Activated naive CD4-positive, alpha-beta T cell (primary cell): ENCODE results near the gene YJEFN3.
A peak's percentile ranks its signal among the peaks of the same experiment; 100 is the strongest.

ENCODE experiments used
- DNase-seq, 4 experiments: peaks; one replicate each; lab custom pipeline; 2025; lab: John Stamatoyannopoulos, UW

Gene YJEFN3

DNA sequence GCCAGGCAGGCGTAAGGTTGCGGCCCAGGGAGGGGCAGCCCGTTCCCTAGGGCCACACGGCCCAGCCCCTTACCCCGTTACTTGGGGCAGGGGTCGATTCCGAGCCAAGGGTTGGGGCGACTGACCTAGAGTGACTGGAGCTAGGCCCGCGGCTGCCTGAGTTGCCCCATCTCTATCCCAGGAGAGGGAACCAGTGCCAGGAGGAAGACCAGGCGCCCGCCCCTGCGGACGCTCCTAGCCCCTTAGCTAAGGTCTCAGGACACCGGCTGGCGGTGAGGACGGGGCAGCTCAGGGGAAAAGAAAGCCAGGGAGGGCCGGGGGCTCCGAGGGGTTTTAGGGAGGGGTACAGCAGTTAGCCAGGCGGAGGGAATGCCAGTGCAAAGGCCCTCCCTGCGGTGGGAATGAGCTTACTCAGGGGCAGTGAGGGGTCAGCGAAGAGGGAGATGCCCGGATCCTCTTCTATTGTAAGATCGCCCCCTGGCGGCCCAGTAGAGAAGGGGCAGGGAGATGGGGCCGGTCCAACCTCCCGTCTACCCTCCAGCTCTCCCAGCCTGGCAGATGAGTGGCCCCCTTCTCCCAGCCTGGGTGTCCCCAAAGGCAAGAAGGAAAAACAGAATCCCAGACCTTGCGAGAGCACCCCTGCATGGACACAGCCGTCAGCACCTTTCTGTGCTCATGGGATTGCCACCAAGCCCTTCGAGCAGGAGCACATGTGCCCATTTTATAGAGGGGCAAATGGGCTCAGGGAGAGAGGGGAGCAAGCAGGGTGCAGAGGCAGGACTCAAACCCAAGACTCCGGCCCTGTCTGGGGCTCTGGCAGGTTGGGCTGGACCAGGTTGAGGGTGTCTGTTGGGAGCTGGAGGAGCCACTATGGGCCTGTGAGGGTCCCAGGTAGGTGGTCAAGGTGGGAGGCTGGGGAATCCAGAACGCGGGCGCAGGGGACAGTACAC is 25.6 kb downstream of the YJEFN3 start:
- peak; percentile 21 to 40 (median 34) for DNase-seq

DNA sequence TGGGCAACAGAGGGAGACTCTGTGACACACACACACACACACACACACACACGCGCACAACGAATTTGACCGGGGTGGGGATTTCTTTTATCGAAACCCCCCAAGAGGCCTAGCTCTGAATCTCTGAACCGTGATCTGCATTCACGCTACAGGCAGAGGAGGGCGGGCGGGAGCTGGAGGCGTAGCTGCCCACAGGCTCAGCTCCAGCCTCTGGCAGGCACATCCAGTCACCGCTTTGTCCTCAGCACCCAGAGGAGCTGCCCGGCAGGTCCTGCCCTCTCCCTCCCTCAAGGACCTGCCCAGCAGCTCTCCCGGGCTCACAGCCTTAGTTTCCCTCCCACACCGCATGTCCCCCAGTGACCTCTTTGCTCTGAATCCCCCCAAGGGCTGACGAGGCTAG is 29.3 kb downstream of the YJEFN3 start:
- no peak for DNase-seq

- DNase-seq, result no peak
Observed at GRCh38 chr19:19558636-19559035, 29.9 kb downstream of the YJEFN3 start.

- no peak for DNase-seq
Observed at GRCh38 chr19:19559931-19560330, 31.2 kb downstream of the YJEFN3 start.

DNA sequence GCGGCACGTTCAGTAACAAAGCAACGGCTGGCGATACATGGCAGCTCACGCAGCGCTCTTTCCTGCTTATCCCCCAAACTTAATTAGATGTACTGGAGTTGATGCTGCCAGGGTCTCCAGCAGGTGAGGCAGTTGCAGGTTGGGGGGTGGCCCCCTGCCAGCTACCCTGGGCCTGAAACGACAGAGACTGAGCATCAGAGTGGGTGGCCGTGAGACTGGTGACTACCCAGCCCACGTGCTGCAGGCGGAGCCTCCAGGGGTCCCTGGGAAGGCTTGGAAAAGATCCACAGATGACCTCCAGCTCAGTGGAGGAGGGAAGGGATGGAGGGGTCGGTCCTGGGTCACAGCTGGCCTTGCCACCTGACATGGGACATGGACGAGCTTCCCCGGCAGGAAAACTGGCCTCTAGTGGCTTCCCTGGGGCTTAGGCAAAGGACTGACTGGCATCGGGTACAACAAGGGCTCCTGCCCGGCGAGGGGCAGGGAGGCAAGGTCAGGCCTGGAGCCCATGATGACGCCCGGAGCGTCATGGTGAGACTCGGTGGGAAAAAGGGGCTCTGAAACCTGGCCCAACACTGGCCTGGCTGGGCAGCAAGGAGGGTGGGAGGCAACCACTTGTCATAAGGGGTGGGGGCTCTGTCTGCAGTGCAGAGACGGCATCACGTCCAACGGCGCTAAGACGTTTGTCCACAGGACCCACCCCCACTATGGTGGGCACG is 33.4 kb downstream of the YJEFN3 start:
- DNase-seq, result no peak

DNA sequence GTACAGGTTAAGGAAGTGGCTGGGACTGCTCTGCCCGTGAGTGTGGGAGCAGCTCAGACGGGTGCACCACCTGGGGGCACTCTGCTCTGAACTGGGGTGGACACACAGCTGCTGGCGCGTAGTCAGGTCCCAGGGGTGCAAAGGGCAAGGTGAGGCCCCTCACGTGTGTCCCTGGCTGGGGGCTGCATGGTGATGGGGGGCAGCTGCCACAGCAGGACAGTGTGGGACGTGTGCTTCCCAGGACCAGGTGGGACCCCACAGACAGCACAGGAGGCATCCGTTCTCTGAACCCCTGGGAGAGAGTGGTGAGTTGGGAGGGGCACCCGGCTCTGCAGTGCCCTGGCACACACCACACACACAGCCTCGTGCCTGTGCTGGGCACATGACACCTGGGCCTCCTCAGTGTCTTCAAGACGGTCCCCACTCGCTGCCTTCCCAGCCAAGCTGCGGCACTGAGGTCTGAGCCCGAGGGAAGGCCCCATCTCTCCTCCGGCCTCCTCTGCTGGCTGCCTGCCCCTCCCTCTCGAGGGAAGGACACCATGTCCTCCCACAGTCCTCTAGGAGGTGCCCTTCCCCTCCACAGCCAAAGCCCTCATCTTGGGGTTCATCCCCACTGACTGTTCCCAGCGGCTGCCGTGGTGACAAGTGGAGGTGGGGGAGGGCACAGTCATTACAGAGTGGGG is 34.1 kb downstream of the YJEFN3 start:
- peak in 1 of 4 experiments; percentile 38 for DNase-seq

GRCh38 chr19:19563348-19563848 is 34.7 kb downstream of the YJEFN3 start:
- no peak for DNase-seq

DNA sequence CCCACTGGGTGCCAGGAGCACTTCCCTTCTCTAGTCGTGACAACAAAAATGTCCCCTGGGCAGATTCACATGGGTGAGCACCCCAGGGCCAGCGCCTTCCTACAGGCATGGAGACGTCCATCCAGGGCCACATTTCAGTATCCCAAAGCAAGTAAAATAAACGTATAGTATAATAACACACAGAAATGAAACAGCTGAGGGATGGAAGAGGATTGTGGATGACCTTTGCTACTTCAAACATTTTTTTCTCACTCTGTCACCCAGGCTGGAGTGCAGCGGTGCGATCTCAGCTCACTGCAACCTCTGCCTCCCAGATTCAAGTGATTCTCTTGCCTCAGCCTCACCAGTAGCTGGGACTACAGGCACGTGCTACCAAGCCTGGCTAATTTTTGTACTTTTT is 37.6 kb downstream of the YJEFN3 start:
- no peak for DNase-seq

DNA sequence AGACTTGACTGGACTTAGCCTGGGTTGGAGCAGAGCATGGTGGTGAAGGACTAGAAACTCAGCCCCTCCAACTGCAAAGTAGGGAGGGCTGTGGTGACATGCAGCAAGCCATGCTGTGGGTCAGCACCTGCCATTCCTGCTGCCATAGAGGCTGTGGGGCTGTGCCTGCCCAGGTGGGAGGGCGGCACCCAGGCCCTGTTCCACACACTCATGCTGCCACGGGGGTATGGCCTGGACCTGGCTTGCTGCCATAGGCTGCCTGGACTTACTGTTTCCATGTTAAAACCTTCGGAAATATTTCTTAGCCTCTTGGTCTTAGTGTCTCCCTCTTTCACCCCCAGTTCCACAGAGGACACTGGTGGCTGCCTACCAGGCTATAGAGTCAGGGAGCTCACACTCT is 38.7 kb downstream of the YJEFN3 start:
- no peak for DNase-seq

DNA sequence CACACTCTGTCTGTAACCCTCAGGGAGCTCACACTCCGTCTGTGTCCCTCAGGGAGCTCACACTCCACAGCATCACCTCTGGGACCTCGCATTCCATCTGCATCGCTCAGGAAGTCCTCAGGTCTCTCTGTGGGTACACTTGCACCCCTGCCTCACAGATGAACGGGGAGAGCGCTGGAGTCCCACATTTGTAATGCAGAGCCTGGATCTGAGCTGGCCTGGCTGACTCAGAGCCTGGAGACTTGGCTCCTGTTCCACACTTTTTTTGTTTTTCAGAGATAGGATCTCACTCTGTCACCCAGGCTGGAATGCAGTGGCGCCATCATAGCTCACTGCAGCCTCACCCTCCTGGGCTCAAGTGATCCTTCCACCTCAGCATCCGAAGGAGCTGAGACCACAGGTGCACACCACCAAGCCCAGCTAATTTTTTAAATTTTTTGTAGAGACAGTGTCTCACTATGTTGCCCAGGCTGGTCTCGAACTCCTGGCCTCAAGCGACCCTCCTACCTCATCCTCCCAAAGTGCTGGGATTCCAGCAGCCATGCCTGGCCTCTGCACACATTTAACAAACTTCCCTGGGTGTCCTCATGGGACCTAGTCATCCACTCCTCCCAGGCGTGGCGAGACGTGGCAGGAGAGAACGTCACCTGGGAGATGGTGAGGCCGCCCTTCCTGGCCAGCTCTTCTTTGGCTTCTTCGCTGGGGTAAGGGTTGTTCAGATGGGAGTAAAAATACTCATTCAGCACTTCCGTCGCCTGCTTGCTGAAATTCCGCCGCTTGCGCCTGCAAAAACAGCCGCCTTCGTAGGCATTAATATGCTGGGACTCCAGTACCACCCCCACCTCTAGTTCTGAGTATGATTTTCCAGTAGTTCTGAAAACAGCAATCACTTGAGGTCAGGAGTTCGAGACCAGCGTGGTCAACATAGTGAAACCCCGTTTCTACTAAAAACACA is 40.4 kb downstream of the YJEFN3 start:
- DNase-seq, result no peak

- DNase-seq, result no peak
Observed at GRCh38 chr19:19570571-19570970, 41.9 kb downstream of the YJEFN3 start.

DNA sequence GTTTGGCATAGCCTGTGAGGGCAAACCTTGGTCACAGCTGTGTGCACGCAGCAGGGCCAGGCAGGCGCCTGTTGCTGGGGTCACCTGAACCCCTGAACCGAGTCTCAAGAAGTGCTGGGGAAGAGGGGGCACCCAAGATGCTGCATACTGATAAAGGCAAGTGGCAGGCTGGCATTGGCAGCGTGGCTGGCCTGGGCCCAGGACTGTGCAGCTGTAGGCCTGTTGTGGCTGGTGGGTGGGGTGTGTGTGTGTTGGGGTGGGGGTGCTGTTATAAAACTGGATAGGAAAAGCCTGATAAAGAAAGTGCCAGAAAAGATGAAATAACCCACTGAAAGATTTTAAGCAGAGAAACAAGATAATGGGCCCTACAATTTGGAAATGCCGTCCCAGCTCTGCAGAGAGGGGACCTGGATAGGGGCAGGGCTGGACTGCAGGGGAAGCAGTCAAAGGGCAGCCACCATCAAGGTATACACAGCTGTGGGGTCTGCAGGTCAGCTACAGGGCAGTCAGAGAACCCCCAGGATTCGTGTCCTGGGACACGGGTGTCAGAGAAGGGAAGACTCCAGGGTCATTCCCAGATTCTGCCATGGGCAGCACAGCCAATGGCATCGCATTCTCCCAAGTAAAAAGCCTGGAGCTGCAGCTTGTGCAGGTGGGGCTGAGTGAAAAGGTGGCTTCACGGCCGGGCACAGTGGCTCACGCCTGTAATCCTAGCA is 42.5 kb downstream of the YJEFN3 start:
- no peak for DNase-seq

DNA sequence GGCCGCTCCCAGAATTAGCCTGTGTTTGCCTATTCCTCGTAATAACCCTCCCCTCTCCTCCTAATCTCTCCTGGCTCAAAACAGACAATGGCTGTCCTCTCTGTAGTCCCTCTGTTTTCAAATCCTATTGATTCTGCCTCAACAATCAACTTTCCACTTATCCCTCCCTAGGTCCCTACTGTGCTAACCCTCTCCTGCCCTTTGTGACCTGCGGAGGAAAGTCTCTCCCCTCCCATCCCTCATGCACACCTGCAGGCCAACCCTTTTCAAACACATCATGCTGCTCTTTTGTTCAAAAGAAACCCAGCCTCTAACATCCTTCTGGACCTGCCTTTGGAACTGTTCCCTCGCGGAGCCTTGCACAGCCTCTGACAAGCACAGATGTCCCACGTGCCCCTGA is 46.7 kb downstream of the YJEFN3 start:
- no peak for DNase-seq

DNA sequence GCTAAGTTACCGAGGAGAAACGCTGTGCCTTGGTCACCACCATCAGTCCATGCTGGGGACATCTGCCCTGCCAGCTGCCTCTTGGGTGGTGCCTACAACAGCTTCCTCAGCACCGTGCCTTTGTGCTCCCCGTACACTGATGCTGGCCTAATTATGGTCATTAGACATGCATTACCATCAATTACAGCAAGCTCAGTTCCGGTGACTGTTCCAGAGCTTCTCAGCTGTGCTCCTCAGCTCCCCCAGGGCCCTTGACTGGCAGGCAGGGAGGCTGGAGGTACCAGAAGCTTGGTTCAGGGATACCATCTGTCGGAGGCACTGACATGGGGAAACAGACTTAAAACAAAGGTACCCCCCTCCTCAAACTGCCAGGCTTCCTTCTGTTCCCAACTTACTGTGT is 49.5 kb downstream of the YJEFN3 start:
- no peak for DNase-seq

GRCh38 chr19:19579533-19580361 is 51.0 kb downstream of the YJEFN3 start:
- no peak for DNase-seq

DNA sequence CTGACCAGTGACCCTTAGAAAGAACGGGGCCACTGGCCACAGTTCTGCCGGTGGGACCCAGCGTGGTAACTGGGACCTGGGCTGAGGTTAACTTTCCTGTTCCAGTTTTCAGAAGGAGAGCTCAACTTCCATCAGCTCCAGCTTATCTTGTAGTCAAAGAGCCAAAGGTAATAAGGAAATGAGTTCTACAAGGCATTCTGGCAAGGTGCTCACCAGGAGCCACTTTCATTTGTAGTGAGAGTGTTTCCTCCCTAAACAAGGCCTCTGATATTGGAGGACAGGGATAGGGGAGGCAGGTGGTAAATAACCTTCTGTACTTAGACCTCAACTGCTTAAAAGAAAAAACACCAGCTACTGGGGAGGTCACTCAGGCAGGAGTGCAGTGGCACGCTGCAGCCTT is 51.7 kb downstream of the YJEFN3 start:
- DNase-seq, result no peak

- no peak for DNase-seq
Observed at GRCh38 chr19:19581391-19581790, 52.7 kb downstream of the YJEFN3 start.

DNA sequence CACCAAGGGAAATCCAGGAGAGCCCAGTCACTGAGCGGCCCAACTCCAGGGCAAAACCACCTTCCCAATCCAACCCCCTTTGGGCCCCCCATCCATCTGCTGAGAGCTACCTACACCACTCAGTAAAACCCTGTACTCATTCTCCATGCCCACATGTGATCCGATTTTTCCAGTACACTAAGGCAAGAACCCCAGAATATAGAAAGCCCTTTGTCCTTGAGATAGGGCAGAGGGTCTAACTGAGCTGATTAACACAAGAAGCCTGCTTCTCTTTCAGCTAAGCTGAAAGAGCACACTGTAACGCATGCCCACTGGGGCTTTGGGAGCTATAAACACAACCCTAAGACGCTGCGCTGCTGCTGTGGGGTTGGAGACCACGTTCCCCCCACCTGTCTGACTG is 53.8 kb downstream of the YJEFN3 start:
- no peak for DNase-seq

- no peak for DNase-seq
Observed at GRCh38 chr19:19584356-19584755, 55.6 kb downstream of the YJEFN3 start.
